H7 (cell line): Measurements from ENCODE around the gene TENM4. TPM values are rescaled to one million over a fixed set of nuclear protein-coding genes. Genes with fewer than 3 reads are reported as not detected.
A peak's percentile ranks its signal among the peaks of the same experiment; 100 is the strongest.

Experiments used
- DNase-seq: peaks from one replicate; pipeline ENCODE4 v3.0.0; 2012
- H3K27me3 ChIP-seq: 2 replicates; pipeline ENCODE4 v1.6.0; 2011; ENCODE audit warnings: mild to moderate bottlenecking, low read length; ENCODE audit not compliant: control insufficient read depth, insufficient read depth
- H3K36me3 ChIP-seq: replicated peaks from 2 replicates; pipeline ENCODE4 v1.5.1; 2011; ENCODE audit warnings: low read length; ENCODE audit not compliant: control insufficient read depth, insufficient read depth
- H3K4me3 ChIP-seq: 2 replicates; pipeline ENCODE4 v1.5.1; 2011; ENCODE audit warnings: low read depth, mild to moderate bottlenecking, control low read depth, low read length, moderate library complexity; ENCODE audit not compliant: insufficient read depth
- total RNA-seq: library from RNA; depleted of rRNA; stranded (reverse); fragments of >200 nt; shearing (Covaris generic); gene quantifications from 2 replicates; pipeline ENCODE4 v1.2.3, GENCODE V29; 2014

TENM4 gene
- total RNA-seq, 1 experiment from 2014 or later, result 29.6 TPM

DNA sequence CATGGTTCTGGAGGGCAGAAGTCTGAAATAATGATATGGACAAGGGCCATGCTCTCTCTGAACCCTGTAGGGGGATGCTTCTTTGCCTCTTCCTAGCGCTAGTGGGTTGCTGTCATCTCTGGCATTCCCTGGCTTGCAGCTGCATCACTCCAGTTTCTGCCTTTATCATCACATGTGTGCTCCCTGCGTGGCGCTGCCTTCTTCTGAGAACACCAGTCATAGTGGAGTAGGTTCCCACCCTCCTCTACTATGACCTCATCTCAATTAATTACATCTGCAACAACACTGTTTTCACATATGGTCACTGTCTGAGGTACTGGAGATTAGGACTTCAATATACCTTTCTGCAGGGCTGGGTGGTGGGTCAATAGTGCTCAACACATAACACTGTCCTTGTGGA is 463.8 kb downstream of the TENM4 start:
- no peaks in the 10 kb centered on the region for H3K36me3 ChIP-seq
- DNase-seq, result no peak
- no peaks in the 10 kb centered on the region for H3K27me3 ChIP-seq
- no peak overlapping the region for H3K4me3 ChIP-seq

DNA sequence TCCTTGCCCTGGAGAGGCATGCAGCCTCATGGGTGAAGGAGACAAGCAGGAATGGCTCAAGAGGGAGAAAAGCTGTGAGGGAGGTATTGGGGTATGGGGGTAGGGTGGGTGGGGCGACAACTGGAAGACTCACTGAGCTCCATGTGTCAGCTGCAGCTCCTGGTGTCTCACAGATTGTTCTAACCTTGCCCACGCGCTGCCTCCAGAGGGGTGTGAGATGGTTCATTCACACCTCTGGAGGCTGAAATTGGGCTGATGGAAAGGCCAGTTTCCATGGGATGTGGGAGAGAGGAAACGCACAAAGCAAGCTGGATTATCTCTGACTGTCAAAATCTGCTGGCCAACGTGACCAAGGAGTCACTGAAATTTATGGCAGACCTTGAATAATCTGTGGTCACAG is 465.7 kb downstream of the TENM4 start:
- no peak for DNase-seq
- Histone ChIP-seq H3K4me3 (no peak overlapping the region), H3K36me3 (no peaks in the 10 kb centered on the region), H3K27me3 (no peaks in the 10 kb centered on the region)

DNA sequence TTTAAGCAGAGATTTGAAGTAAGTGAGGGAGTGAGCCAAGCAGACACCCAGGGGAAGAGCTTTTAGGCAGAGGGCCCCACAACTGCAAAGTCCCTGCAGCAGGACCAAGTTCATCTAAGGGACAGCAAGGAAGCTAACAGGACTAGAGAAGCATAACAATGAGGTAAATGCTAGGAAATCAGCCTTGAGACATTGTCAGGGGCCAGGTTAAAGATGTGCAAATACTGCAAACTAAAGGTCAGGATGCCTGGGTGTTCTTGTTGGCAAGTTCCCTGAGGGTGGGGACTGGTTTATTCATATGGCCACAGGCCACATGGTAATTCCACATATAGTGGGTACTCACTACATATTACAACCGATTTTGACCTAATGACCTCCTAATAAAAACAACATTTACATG is 467.0 kb downstream of the TENM4 start:
- peak; percentile 36 for DNase-seq
- no peaks in the 10 kb centered on the region for H3K27me3 ChIP-seq
- no peaks in the 10 kb centered on the region for H3K36me3 ChIP-seq
- no peak overlapping the region for H3K4me3 ChIP-seq

DNA sequence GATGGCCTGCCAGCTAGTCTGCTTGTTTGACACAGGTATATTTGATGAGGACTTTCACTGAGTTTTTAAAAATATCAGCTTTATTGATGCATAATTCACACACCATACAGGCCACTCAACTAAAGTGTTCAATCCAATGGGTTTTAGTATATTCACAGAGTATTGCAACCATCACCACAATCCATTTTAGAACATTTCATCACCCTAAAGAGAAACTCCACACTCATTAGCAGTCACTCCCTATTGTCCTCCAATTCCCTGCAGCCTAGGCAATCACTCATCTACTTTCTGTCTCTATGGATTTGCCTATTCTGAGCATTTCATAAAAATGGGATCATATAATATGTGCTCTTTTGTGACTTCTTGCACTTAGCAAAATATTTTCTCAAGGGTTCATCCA is 468.2 kb downstream of the TENM4 start:
- H3K36me3 ChIP-seq, result no peaks in the 10 kb centered on the region
- H3K27me3 ChIP-seq, result no peaks in the 10 kb centered on the region
- no peak overlapping the region for H3K4me3 ChIP-seq
- no peak for DNase-seq

DNA sequence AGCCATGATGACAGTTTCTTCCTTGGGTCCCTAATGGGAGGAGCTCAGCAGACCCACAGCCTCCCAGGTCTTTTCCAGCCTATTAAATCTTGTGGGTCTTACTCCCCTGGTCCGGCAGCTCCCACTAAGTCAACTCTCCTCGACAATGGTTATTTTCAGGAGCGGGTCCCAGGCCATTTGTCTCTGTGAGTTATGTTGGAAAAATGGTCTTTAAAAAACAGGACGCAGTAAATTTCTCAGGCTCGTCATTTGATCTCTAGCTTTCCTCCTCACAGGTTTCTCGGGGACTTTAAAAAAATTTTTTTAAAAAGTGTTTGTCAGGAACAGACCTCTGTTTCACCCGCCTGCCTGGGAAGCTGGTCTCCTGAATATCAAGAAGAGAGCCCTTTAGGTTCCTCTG is 468.7 kb downstream of the TENM4 start:
- no peak overlapping the region for H3K4me3 ChIP-seq
- DNase-seq, result no peak
- H3K27me3 ChIP-seq, result no peaks in the 10 kb centered on the region
- no peaks in the 10 kb centered on the region for H3K36me3 ChIP-seq

DNA sequence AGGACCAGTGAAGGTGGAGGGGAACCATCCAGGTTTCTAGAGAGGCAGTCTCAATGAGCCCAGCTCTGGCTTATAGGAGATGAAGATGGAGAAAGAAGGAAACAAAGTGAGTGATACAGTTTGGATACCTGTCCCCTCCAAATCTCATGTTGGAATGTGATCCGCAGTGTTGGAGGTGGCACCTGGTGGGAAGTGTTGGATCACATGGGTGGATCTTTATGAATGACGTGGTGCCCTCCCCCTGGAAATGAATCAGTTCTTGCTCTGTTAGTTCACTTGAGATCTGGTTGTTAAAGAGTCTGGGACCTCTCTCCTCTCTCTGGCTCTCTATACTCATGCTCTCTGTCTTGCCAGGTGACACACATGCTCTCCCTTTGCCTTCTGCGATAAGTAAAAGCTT is 473.0 kb downstream of the TENM4 start:
- no peak overlapping the region for H3K4me3 ChIP-seq
- H3K27me3 ChIP-seq, result no peaks in the 10 kb centered on the region
- no peaks in the 10 kb centered on the region for H3K36me3 ChIP-seq
- no peak for DNase-seq

DNA sequence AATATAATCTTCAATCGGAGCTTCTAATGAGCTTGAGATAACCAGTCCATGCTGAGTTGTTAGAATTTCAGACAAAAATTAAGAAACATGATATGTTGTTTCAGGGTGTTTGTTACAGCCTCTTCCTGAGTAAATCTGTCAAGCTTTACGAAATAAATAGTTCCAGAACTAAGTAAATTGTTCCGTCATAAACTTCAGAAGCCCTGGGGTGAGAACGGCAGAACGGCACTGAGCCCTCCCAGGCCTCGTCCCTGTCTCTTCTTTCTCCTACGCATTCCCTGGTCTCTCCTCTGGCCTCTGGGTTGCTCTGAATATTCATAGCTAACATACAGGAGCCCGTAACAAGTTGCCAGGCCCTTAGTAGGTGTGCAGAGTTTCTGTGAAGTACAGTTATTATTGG is 475.4 kb downstream of the TENM4 start:
- no peak for DNase-seq
- Histone ChIP-seq H3K36me3 (no peaks in the 10 kb centered on the region), H3K27me3 (no peaks in the 10 kb centered on the region), H3K4me3 (no peak overlapping the region)

DNA sequence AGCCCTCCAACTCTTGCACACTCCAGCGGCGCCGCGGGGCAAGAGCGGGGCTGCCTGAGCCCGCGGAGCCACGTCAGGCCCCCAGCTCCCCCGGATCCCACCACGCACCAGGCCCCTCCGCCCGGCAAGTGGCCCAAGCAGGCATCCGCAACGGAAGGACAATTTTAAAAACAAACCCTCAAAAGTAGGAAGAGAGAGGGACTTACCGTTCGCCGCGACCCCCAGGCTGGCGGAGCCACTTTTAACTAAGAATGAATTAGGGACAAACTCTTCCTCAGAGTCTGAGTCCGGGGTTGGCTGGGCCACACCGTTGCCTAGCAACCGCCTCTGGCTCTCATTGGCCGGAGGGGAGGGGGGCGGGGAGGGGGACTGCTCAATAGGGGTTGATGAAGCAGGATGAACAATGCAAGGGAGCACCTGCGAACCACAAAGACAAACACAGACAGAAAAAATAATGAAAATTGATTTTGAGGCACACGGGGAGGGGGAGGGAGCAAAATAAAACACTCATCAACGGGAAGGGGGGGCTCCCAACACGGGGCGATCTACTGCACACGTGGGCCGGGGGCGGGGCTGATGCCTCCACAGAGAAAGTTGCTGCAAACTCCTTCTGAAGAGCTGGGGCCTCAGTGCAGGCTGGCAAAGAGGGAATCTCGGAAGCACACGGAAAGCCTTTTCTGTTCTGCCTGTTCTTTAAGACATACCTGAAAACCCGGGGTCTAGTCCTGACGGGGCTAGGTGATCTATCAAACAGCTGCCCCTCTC is 478.7 kb downstream of the TENM4 start:
- no peaks in the 10 kb centered on the region for H3K36me3 ChIP-seq
- H3K4me3 ChIP-seq, result peak overlapping the region; percentile 29; the same call in 1 of the 2 replicates
- H3K27me3 ChIP-seq, result no peaks in the 10 kb centered on the region
- peak; percentile 96 for DNase-seq

DNA sequence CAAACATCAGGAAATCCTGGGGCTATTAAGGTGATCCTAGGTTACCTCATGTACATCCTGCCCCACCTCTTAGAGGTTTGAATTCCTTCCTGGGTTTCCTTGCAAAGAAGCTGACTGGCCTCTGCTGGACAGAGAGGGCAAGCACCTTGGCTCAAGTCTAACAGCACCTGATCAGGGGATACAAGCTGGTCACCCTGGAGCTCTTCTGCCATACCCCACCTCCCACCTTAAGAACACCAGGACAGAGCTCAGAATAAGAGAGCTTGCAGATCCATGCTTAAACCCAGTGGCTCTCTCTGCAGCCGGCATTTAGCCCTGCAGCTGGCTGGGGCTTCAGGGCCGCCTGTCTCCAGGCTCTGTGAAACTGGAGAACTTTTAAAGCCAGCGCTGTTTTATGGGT is 479.6 kb downstream of the TENM4 start:
- Histone ChIP-seq H3K27me3 (no peaks in the 10 kb centered on the region), H3K36me3 (no peaks in the 10 kb centered on the region), H3K4me3 (no peak overlapping the region)
- DNase-seq, result peak; percentile 85

DNA sequence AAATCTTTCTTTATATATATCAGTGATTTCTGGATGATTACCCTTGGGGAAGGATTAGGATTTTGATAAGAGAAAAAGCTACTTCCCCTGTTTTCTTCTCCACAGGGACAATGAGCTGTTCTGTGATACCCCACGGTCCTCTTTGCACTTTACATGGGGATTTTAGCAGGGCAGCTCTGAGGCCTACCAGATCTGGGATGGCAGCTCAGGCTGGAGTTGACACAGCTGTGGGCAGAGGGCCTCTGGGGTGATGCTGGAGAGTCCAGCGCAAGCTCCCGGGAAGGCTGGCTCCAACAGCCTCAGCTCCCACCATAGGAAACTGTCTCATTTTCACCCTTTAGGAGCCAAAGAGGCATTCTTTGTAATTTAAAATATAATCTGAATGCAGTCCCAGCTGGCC is 482.4 kb downstream of the TENM4 start:
- no peaks in the 10 kb centered on the region for H3K27me3 ChIP-seq
- no peaks in the 10 kb centered on the region for H3K36me3 ChIP-seq
- DNase-seq, result no peak
- no peak overlapping the region for H3K4me3 ChIP-seq

DNA sequence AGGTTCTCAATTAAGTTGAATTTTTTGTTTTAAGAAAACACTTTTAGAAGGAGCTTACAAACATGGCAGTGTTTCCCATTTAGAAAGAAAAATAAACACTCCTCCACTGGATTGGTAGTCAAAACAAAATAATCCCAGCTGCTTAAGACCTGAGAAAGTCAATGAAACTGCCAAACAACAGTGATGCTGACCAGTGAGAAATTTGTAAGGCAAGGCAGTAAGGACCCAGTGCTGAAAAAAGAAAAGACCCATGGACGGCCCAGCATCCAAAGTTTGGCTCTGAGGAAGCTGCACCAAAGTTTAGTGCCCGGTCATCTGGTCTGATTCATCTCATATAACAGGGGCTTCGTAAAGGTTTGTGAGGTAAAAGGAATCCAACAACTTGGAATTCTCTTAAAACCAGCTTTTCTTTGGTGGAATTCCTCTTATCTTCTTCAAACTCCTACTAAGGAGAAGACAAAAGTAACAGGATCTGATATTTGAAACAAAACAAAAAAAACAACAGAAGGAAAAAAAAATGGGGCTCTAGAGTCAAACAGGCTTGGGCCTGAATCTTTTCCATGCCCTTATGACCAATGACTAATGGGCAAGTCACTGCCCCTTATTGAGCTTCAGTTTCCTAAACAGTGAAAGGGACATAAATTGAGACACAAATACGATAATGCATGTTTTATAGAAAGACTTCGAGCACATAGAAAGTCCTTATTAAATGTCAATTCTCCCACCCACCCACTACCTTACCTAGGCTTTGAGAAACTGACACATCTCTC is 483.2 kb downstream of the TENM4 start:
- no peak overlapping the region for H3K4me3 ChIP-seq
- H3K36me3 ChIP-seq, result no peaks in the 10 kb centered on the region
- no peaks in the 10 kb centered on the region for H3K27me3 ChIP-seq
- no peak for DNase-seq

DNA sequence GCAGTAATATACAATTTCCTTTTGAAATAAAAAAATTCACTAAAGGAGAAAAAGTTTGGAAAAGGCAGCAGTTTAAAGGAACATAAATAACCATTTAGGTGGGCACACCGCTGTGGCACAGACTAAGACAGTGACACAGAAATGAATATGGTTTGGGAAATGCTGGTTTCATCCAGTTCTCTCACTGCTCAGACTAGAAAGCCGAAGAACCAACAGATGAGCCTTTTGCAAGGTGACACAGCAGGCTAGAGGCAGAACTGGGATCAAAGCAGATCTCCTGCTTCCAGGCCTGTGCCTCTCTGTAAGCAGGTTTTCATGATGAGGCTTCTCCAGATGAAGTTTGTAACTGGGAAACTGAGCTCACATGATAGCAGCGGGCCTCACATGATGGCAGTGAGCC is 486.1 kb downstream of the TENM4 start:
- Histone ChIP-seq H3K4me3 (no peak overlapping the region), H3K36me3 (no peaks in the 10 kb centered on the region), H3K27me3 (no peaks in the 10 kb centered on the region)
- DNase-seq, result no peak

DNA sequence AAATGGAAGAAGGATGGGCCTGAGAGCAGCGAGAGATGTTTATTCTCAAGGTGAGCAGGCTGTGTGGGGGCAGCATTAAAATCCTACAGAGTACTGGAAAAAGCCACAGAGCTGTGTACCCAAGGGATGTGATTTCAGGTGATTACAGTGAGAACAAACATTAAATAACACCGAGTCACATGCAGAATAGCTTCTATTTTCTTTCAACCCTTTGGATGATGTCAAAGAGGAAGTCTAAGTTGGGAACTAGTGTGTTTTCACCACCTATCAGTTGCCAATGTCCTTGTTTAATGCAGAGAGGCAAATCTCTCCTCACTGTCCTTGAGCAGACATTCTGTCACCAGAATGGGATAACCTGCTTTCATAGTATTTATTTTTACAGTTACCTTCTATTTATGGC is 486.6 kb downstream of the TENM4 start:
- H3K36me3 ChIP-seq, result no peaks in the 10 kb centered on the region
- no peak for DNase-seq
- H3K27me3 ChIP-seq, result no peaks in the 10 kb centered on the region
- no peak overlapping the region for H3K4me3 ChIP-seq

DNA sequence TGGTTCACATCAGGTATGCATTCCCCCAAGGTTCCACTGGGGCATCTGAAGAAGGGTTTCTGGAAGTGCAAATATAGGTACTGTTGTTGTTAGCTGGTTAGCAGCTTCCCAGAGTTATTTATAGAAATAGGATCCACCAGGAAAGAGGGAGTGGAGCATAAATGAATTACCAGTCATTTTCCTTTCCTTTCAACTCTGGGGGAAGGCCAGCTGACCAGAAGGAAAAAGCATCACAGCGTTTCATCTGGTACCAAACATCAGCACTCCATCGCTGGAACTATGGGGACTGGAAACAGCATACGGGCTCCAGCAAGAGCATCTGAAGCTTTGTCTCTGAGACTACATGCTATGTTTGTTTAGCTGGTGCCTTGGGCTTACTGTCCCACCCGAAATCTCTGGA is 487.9 kb downstream of the TENM4 start:
- Histone ChIP-seq H3K4me3 (no peak overlapping the region), H3K27me3 (no peaks in the 10 kb centered on the region), H3K36me3 (no peaks in the 10 kb centered on the region)
- no peak for DNase-seq

DNA sequence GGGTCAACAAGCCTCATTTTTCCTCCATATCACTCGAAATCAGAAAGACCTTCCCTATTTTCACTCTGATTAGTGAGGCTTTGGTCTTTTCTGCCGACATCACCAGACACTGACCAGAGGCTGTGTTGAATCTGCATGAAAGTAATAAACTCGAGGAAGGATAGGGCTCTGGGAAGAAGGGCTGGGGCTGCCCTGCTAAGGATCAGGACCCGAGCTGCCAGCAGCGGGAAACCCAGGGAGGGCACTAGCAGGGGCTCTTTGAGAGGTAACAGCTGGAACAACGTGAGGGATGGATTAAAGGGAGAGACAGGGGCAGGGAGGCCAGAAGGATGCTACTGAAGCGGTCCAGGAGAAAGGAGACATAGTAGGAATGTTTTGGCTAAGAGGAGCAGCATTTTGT is 488.7 kb downstream of the TENM4 start:
- DNase-seq, result no peak
- Histone ChIP-seq H3K4me3 (no peak overlapping the region), H3K27me3 (no peaks in the 10 kb centered on the region), H3K36me3 (no peaks in the 10 kb centered on the region)
